Right atrium auricular region (tissue), 2 donors: ENCODE measurements around the gene NDST3. TPM values are rescaled to one million over a fixed set of nuclear protein-coding genes. Genes with fewer than 3 reads are reported as not detected.
"Not testable (repeated sequence)": the region's sequence is repeated elsewhere in the genome, so short reads cannot be mapped to it uniquely, and the experiment has no call there.

Experiments
- DNase-seq: peaks from one replicate; pipeline ENCODE4 v3.0.0-alpha.2; 2019; ENCODE audit warnings: low spot score
- H3K27ac ChIP-seq, 2 donors: fragments of 200-600 bp; sonication (generic); 1 replicate in 1 of 2; 2 replicates in 1 of 2; pipeline ENCODE4 v1.5.1; 2016 to 2019
- H3K27me3 ChIP-seq, 2 donors: fragments of 200-600 bp; sonication (generic); one replicate each; pipeline versions ENCODE4 v1.5.1 to v1.6.0; 2017 to 2019
- H3K36me3 ChIP-seq: fragments of 200-600 bp; sonication (generic); one replicate; pipeline ENCODE4 v1.5.1; 2016
- H3K4me1 ChIP-seq, 2 donors: fragments of 200-600 bp; sonication (generic); one replicate each; pipeline versions ENCODE4 v1.5.1 to v1.6.0; 2017 to 2019
- H3K4me3 ChIP-seq, 2 donors: fragments of 200-600 bp; sonication (generic); 1 replicate in 1 of 2; 2 replicates in 1 of 2; pipeline ENCODE4 v1.5.1; 2017 to 2019; ENCODE audit warnings: mild to moderate bottlenecking in 1 of 2, moderate library complexity in 1 of 2
- H3K9me3 ChIP-seq, 2 donors: fragments of 200-600 bp; sonication (generic); one replicate each; pipeline ENCODE4 v1.5.1; 2019
- total RNA-seq, 2 donors: library from RNA; depleted of rRNA; stranded (reverse); fragments of >200 nt; gene quantifications; one replicate each; pipeline ENCODE4 v1.1.0, GENCODE V29; 2016
- TF ChIP-seq, protein P1 (sequence below), 2 donors: fragments of 200-600 bp; sonication (generic); IDR thresholded peaks; one replicate each; pipeline ENCODE4 v1.5.1; 2019; ENCODE audit warnings: antibody characterized with exemption in 2 of 2

NDST3 gene
- total RNA-seq, 2 donors from 2014 or later, result 0.15 TPM; not detected in 1

DNA sequence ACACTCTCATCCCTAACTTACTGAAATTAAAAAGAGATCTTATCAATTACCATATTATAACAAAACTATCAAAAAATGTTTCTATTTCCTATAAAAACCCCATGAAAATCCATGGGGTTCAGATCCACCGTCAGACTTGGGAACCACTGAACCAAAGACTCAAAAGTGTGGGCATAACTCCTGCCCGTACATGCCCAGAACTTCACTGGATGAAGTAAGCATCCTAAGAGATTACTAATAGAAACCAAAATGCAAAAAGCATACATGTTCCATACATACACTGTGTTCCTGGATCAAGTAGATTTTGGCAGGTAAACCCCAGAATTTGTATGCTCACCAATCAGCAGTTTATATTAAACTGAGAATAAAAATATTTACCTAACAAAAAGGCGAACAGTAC, 252.4 kb downstream of the NDST3 start:
- H3K27ac ChIP-seq, result no peak overlapping the region
- no peak overlapping the region for H3K4me3 ChIP-seq
- peaks cover 0 to 4% of the 10 kb centered on the region in 2 donors for H3K4me1 ChIP-seq
- TF ChIP-seq, protein P1, sequence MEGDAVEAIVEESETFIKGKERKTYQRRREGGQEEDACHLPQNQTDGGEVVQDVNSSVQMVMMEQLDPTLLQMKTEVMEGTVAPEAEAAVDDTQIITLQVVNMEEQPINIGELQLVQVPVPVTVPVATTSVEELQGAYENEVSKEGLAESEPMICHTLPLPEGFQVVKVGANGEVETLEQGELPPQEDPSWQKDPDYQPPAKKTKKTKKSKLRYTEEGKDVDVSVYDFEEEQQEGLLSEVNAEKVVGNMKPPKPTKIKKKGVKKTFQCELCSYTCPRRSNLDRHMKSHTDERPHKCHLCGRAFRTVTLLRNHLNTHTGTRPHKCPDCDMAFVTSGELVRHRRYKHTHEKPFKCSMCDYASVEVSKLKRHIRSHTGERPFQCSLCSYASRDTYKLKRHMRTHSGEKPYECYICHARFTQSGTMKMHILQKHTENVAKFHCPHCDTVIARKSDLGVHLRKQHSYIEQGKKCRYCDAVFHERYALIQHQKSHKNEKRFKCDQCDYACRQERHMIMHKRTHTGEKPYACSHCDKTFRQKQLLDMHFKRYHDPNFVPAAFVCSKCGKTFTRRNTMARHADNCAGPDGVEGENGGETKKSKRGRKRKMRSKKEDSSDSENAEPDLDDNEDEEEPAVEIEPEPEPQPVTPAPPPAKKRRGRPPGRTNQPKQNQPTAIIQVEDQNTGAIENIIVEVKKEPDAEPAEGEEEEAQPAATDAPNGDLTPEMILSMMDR (IDR thresholded peaks at IDR 0.05), result no peak
- no peak for DNase-seq
- no peaks in the 10 kb centered on the region for H3K27me3 ChIP-seq
- H3K9me3 ChIP-seq, result no peaks in the 10 kb centered on the region
- no peaks in the 10 kb centered on the region for H3K36me3 ChIP-seq

GRCh38 chr4:118287711-118288451, 253.6 kb downstream of the NDST3 start:
- Histone ChIP-seq H3K27ac (no peak overlapping the region), H3K36me3 (no peaks in the 10 kb centered on the region), H3K4me3 (no peak overlapping the region), H3K27me3 (no peaks in the 10 kb centered on the region), H3K9me3 (no peaks in the 10 kb centered on the region), H3K4me1 (no peaks in the 10 kb centered on the region)
- TF ChIP-seq, protein P1 (IDR thresholded peaks at IDR 0.05), result no peak
- no peak for DNase-seq

DNA sequence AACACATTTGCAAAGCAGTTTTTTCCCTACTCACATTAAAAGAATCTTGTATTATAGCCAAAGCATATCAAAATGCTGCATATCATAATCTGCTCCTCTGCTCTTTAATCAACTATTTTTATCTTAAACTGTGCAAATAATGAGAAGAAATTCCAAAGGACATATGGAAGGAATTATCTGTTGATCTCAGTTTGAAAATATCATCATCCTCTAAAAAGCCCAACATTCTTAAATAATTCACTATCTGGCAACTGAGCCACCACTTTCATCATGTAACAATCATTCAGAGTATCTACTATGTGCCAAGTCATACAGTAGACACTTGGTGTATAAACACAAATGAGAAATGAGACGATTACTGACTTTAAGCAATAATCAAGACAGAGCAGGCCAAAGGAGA, 255.5 kb downstream of the NDST3 start:
- H3K4me1 ChIP-seq, result no peaks in the 10 kb centered on the region
- no peaks in the 10 kb centered on the region for H3K27me3 ChIP-seq
- H3K27ac ChIP-seq, result no peak overlapping the region
- no peaks in the 10 kb centered on the region for H3K9me3 ChIP-seq
- H3K36me3 ChIP-seq, result no peaks in the 10 kb centered on the region
- TF ChIP-seq, protein P1 (IDR thresholded peaks at IDR 0.05), result no peak
- DNase-seq, result no peak
- H3K4me3 ChIP-seq, result no peak overlapping the region

DNA sequence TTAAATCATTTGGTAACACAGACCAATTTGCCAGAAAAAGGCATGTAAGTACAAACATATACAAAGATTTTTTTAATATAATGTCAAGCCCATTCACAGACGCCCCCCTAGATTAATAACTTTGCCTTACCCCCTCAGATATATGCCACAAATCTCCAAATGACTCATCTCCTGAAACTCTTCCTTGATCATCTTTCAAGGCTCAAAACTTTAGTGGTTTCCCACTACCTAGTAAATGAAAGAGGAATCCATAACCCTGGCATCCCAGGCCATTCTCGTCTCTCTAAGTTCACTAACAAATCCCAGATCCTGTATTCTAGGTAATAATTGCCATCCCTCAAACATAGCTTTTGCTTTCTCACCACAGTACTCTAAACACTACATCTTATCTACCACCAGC, 256.7 kb downstream of the NDST3 start:
- no peak for DNase-seq
- H3K27ac ChIP-seq, result no peak overlapping the region
- H3K27me3 ChIP-seq, result no peaks in the 10 kb centered on the region
- TF ChIP-seq, protein P1 (IDR thresholded peaks at IDR 0.05), result no peak
- no peaks in the 10 kb centered on the region for H3K4me1 ChIP-seq
- H3K36me3 ChIP-seq, result no peaks in the 10 kb centered on the region
- no peak overlapping the region for H3K4me3 ChIP-seq
- H3K9me3 ChIP-seq, result no peaks in the 10 kb centered on the region

- TF ChIP-seq, protein P1 (IDR thresholded peaks at IDR 0.05), result no peak
- H3K27me3 ChIP-seq, result no peaks in the 10 kb centered on the region
Measured at GRCh38 chr4:118296729-118297128, 262.4 kb downstream of the NDST3 start.

GRCh38 chr4:118299619-118300018, 265.3 kb downstream of the NDST3 start:
- H3K4me3 ChIP-seq, H3K9me3 ChIP-seq, H3K27ac ChIP-seq, H3K36me3 ChIP-seq, H3K27me3 ChIP-seq, H3K4me1 ChIP-seq, DNase-seq: not testable (repeated sequence)

More at GRCh38 chr4:118296729-118297128, 262.4 kb downstream of the NDST3 start:
- Histone ChIP-seq H3K9me3 (no peaks in the 10 kb centered on the region), H3K4me1 (no peaks in the 10 kb centered on the region), H3K36me3 (no peaks in the 10 kb centered on the region), H3K27ac (no peak overlapping the region), H3K4me3 (no peak overlapping the region)
- DNase-seq, result no peak
